Fibroblast of peridontal ligament (primary cell): ENCODE results near the gene GPR146.
"Not testable (repeated sequence)": the region's sequence is repeated elsewhere in the genome, so short reads cannot be mapped to it uniquely, and the experiment has no call there.

ENCODE experiments used
- DNase-seq: peaks from one replicate; pipeline ENCODE4 v3.0.0-alpha.2; 2010; ENCODE audit errors: extremely low read depth

The GPR146 gene

GRCh38 chr7:1044189-1045068, at the start of gene GPR146:
Gene GPR146, plus strand, starts transcription at chr7:1044546. Its CDS starts 12,970 bp downstream, at chr7:1057516.
- peak; percentile 94 for DNase-seq

DNA sequence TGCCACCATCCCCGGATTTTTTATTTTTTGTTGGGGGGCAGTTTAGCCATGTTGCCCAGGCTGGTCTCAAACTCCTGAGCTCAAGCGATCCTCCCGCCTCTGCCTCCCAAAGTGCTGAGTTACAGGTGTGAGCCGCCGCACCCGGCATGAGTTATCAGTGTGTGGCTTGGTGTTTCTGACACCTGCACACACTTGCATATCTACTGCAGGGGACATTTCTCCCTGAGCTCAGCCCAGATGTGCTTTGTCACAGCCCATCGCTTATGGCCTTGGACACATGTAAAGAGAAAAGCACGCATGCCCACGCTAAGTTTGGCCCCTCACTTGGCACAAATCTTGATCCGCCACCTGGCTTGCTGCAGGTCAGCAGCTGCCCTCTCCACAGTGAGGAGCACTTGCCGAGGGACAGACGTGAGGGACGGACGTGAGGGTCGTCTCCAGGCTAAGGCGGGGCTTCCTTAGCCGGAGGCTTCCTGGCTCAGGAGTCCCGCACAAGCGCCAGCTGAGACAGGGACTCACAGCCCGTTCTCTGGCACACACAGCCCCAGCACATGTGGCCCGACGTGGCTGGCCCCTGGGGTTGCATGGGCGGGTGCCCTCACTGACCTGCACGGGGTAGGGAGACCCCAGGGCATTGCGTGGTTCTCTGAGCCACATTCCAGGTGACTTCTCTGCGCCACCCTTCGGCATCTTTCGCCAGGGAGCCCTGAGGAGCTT, 49.6 kb upstream of the GPR146 start:
- DNase-seq = no peak

DNA sequence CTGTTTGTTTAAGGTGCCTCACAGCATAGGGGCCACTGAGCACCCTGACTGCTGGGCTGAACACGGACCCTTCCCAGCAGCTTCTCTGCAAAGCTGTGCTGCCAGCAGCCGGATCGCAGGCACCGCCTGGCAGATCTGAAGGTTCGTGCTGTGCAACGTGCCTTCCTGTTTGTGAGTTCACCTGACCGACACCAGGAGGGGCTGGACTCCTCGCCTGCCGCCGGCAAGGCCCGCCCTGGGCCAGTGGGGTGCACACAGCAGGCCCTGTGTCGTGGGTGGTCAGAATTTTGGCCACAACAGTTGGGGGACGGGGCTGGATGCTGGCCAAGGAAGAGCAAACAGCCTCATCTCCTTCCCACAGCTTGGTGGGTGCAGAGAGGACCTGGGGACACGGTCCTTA, 48.8 kb upstream of the GPR146 start:
- no peak for DNase-seq

GRCh38 chr7:996079-996872, 48.1 kb upstream of the GPR146 start:
- DNase-seq = no peak

DNA sequence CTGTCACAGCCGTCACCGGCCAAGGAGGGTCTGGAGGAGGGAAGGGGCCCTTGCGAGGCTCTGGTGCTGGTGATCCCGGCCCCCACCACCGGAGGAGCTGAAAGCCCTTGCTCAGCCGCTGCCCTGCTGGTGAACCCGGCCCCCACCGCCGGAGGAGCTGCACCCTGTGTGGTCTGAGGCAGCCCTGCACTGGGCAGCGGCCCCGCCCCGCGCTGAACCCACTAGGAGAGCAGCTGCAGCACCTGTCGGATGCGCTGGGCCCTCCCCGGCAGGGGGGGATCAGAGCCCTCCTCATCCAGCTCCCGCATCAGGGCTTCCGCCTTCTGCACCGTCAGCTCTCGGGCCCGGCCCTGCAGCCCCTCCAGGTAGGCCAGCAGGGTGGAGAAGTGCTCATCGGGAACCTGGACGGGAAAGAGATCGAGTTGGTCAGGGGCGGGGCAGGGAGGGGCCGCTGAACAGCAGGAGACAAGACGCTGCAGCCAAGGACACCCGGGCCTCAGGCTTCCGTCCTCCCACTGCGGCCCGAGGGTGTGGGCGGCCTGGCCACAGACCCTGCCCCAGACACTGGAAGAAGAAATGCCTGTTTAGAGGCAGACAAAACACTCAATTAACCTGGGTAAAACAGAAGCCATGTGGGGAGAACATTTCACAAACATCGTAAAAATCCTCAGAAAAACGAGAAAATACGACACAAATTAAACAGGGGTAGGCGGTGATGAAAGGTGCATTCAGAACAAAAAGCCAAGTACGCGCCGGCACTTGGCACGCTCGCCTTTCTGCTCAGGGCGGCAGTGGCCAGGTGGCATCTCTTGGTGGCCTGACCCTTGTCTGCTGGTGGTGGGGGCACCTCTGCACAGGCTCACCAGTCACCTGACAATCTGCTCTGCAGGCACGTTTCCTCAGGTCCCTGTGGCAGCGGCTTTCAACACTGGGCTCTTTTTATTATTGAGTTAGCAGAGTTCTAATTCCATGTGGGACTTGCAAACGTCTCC, 46.6 kb upstream of the GPR146 start:
- DNase-seq = no peak

GRCh38 chr7:999149-999879, 45.0 kb upstream of the GPR146 start:
- DNase-seq = no peak

GRCh38 chr7:999941-1000935, 44.1 kb upstream of the GPR146 start:
- DNase-seq = no peak

DNA sequence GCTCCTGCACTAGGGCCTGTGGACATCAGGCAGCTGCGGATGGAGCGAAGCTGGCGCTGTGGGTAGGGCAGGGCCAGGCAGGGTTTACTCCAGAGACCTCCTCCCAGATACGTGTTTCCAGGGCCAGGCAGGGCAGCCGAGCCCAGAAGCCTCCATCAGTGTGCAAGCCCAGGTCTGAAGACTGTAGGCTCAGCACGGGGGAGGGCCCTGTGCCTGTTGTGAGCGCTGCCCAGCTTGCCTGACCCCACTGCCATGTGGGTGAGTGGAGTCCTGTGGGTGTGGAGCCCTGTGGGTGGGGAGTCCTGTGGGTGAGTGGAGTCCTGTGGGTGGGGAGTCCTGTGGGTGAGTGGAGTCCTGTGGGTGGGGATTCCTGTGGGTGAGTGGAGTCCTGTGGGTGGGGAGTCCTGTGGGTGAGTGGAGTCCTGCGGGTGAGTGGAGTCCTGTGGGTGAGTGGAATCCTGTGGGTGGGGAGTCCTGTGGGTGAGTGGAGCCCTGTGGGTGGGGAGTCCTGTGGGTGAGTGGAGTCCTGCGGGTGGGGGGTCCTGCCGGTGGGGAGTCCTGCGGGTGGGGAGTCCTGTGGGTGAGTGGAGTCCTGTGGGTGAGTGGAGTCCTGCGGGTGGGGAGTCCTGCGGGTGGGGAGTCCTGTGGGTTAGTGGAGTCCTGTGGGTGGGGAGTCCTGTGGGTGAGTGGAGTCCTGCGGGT, 43.1 kb upstream of the GPR146 start:
- DNase-seq = not testable (repeated sequence)

GRCh38 chr7:1002026-1002425, 42.3 kb upstream of the GPR146 start:
- not testable (repeated sequence) for DNase-seq

DNA sequence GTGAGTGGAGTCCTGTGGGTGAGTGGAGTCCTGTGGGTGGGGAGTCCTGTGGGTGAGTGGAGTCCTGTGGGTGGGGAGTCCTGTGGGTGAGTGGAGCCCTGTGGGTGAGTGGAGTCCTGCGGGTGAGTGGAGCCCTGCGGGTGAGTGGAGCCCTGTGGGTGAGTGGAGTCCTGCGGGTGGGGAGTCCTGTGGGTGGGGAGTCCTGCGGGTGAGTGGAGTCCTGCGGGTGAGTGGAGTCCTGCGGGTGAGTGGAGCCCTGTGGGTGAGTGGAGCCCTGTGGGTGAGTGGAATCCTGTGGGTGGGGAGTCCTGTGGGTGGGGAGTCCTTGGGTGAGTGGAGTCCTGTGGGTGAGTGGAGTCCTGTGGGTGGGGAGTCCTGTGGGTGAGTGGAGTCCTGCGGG, 41.9 kb upstream of the GPR146 start:
- DNase-seq = not testable (repeated sequence)

- DNase-seq = no peak
Observed at GRCh38 chr7:1004018-1004852, 40.1 kb upstream of the GPR146 start.

DNA sequence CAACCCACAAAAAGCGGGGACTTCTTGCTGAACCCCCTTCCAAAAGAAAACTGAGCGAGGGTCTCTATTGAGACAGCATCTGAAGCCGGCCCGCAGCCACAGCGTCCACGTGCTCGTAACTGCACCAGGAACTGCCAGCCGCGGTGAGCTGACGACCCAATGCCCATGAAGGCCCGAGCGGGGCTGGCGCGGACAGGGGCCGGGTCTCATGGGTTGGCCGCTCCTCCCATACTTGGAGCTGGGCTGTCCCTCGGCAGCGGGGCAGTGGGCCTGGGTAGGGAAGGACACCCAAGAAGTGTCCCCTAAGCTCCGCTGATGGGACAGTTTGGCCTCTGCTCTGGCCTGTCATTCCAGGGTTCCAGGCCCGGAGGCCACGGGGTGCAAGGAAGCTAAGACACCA, 39.0 kb upstream of the GPR146 start:
- no peak for DNase-seq

DNA sequence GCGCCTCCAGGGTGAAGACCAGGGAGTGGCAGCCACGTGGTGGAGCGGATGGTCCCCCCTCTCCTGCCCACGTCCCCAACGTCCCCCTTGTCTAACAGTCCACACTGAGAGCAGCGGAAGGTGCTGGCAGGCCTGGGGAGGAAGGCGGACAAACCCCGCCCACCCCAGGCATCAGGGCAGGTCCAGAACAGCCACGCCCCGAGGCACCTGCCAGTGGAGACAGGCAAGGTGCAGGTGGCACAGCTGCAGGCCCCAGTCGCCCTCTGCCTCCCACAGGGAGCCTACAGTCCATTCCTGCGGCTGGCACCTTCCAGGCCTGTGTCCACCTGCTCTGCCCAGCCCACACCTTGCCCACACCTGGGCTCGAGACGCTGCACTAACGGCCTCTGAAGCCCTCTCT, 36.4 kb upstream of the GPR146 start:
- no peak for DNase-seq

DNA sequence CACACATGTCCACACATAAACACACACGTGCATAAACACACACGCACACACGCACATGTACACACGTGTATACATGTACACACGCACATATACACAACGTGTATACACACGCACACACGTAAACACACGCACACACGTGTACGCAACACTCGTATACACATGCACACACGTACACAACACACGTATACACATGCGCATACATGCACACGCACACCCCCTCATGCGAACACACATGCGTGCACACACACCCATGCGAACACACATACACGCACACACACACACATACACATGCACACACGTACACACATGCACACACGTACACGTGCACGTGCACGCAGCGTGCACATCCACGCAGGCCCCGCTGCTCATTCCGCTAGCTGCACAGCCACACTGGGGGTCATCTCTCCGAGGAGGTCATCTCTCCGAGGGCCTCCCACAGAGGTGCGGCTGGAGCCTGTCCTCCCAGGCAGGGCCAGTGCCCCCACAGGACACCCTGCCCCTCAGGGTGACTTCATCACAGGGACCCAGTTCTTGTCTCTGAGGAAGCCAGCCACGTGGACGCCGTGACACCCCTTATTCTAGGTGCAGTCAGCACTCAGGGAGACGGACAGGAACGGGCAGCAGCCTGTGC, 35.5 kb upstream of the GPR146 start:
- no peak for DNase-seq

DNA sequence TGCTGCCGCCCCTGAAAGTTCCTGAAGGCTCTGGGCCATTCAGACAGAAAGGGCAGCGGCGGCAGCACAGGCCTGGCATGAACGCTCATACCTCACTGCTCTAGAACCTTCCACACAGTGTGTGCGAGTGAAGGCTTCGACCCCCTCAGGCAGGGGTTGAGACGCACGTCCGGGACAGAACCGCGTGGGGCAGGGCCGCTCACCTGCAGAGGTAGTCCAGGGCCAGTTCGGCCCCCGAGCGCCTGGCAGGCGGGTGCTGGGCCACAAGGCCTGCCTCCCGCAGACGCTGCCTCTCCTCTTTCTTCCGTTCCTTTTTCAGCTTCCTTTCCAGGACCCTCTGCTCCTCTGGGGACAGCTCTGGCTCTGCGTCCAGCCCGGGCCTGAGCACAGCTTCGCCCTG, 34.6 kb upstream of the GPR146 start:
- DNase-seq = no peak

GRCh38 chr7:1010226-1010625, 34.1 kb upstream of the GPR146 start:
- DNase-seq = no peak
